Tibial nerve (tissue), 3 donors: Measurements from ENCODE around the gene PRKCH.

ENCODE experiments used
- CTCF ChIP-seq, 5 experiments: fragments of 200-600 bp in 3 of 5; fragments of 450-650 bp in 2 of 5; sonication (generic) in 3 of 5; IDR thresholded peaks; one replicate each; pipeline ENCODE4 v1.5.1; 2016 to 2019; ENCODE audit warnings: antibody characterized with exemption in 5 of 5, mild to moderate bottlenecking in 3 of 5, moderate library complexity in 2 of 5
- POLR2A ChIP-seq, 2 donors: fragments of 450-650 bp; IDR thresholded peaks; one replicate each; pipeline ENCODE4 v1.6.1; 2017; ENCODE audit warnings: antibody characterized with exemption in 2 of 2, mild to moderate bottlenecking in 2 of 2, moderate library complexity in 2 of 2

GRCh38 chr14:61535458-61535857 is 214.1 kb downstream of the PRKCH start:
- TF ChIP-seq CTCF (IDR thresholded peaks at IDR 0.05), result no peak
- TF ChIP-seq POLR2A (IDR thresholded peaks at IDR 0.05), result no peak
